Calu3 (cell line): Measurements from ENCODE around the gene TBPL2. TPM values are rescaled to one million over a fixed set of nuclear protein-coding genes. Genes with fewer than 3 reads are reported as not detected.

Experiments
- BruUV-seq: library from RNA; stranded (reverse); fragments of 400-500 nt; replicated peaks from 2 replicates; lab custom pipeline; 2021; lab: Mats Ljungman, UMichigan
- CTCF ChIA-PET: fragments of 300-600 bp; sonication (Branson Sonifier 250); formaldehyde crosslinking; loops from one replicate; lab custom pipeline; 2022; ENCODE audit warnings: antibody characterized with exemption; lab: Charles Lee
- DNase-seq: peaks from one replicate; pipeline ENCODE4 v3.0.0; 2022
- H3K27ac Mint-ChIP-seq: one replicate; pipeline ENCODE4 v1.8.0; 2022; ENCODE audit warnings: mixed read lengths; ENCODE audit not compliant: unreplicated experiment
- H3K27me3 Mint-ChIP-seq: one replicate; pipeline ENCODE4 v1.8.0; 2022; ENCODE audit warnings: mixed read lengths; ENCODE audit not compliant: unreplicated experiment
- H3K36me3 Mint-ChIP-seq: one replicate; pipeline ENCODE4 v1.8.0; 2022; ENCODE audit warnings: mild to moderate bottlenecking, moderate library complexity, mixed read lengths; ENCODE audit not compliant: insufficient read depth, unreplicated experiment
- H3K4me1 Mint-ChIP-seq: one replicate; pipeline ENCODE4 v1.8.0; 2022; ENCODE audit warnings: mild to moderate bottlenecking, low read depth, mixed read lengths; ENCODE audit not compliant: unreplicated experiment
- H3K4me3 Mint-ChIP-seq: one replicate; pipeline ENCODE4 v1.8.0; 2022; ENCODE audit warnings: mild to moderate bottlenecking, low read depth, moderate library complexity, mixed read lengths; ENCODE audit not compliant: unreplicated experiment
- H3K9me3 Mint-ChIP-seq: one replicate; pipeline ENCODE4 v1.8.0; 2022; ENCODE audit warnings: low read depth, mixed read lengths; ENCODE audit not compliant: unreplicated experiment
- CTCF ChIP-seq: fragments of 200-600 bp; IDR thresholded peaks from one replicate; pipeline ENCODE4 v1.8.0; 2022; ENCODE audit warnings: antibody characterized with exemption; ENCODE audit not compliant: unreplicated experiment
- intact Hi-C: fragments of 100-400 bp; cut with micrococcal nuclease; formaldehyde crosslinking; loops from one replicate; pipeline ENCODE4 v1.10.0; 2022; ENCODE audit not compliant: unreplicated experiment
- total RNA-seq: library from RNA; stranded (reverse); gene quantifications from 2 replicates; pipeline ENCODE4 v1.2.3, GENCODE V29; 2022

TBPL2 gene
- total RNA-seq, 1 experiment from 2014 or later, result not detected

GRCh38 chr14:55451950-55452349 lies 11.5 kb upstream of the TBPL2 start:
- intact Hi-C loops, result loop anchor here (10.0 kb wide), 1 partner anchor 143 kb away; no protein-coding TSS in a partner anchor
- no peak overlapping the region for H3K27ac Mint-ChIP-seq
- CTCF ChIA-PET, result no interaction called here

GRCh38 chr14:55451398-55451797 lies 11.0 kb upstream of the TBPL2 start:
- Mint-ChIP-seq H3K4me1 (peaks cover 34% of the 10 kb centered on the region), H3K27ac (no peak overlapping the region), H3K27me3 (no peaks in the 10 kb centered on the region), H3K4me3 (no peak overlapping the region), H3K36me3 (no peaks in the 10 kb centered on the region), H3K9me3 (no peaks in the 10 kb centered on the region)
- CTCF ChIA-PET, result no interaction called here
- intact Hi-C loops, result loop anchor here (10.0 kb wide), 1 partner anchor 143 kb away; no protein-coding TSS in a partner anchor
- DNase-seq, result no peak
- BruUV-seq, result no TSS peak
- TF ChIP-seq CTCF, result no peak

More at GRCh38 chr14:55451950-55452349, 11.5 kb upstream of the TBPL2 start:
- DNase-seq, result no peak
- no TSS peak for BruUV-seq
- no peaks in the 10 kb centered on the region for H3K36me3 Mint-ChIP-seq
- H3K27me3 Mint-ChIP-seq, result no peaks in the 10 kb centered on the region
- no peak overlapping the region for H3K4me3 Mint-ChIP-seq
- no peaks in the 10 kb centered on the region for H3K9me3 Mint-ChIP-seq
- TF ChIP-seq CTCF, result no peak
- H3K4me1 Mint-ChIP-seq, result peaks cover 32% of the 10 kb centered on the region

GRCh38 chr14:55450987-55451386 lies 10.6 kb upstream of the TBPL2 start:
- no peak overlapping the region for H3K27ac Mint-ChIP-seq
- CTCF ChIA-PET, result interaction anchor here (0.8 kb wide), 1 partner anchor 11 kb away, joined by 3 read pairs; no protein-coding TSS in a partner anchor
- peaks cover 39% of the 10 kb centered on the region for H3K4me1 Mint-ChIP-seq
- TF ChIP-seq CTCF, result no peak
- H3K4me3 Mint-ChIP-seq, result no peak overlapping the region
- no peak for DNase-seq
- BruUV-seq, result no TSS peak
- no peaks in the 10 kb centered on the region for H3K36me3 Mint-ChIP-seq
- H3K27me3 Mint-ChIP-seq, result no peaks in the 10 kb centered on the region
- no peaks in the 10 kb centered on the region for H3K9me3 Mint-ChIP-seq
- intact Hi-C loops, result loop anchor here (10.0 kb wide), 1 partner anchor 144 kb away; no protein-coding TSS in a partner anchor

GRCh38 chr14:55450539-55450938 lies 10.1 kb upstream of the TBPL2 start:
- CTCF ChIA-PET, result interaction anchor here (0.7 to 1.1 kb wide), 3 partner anchors 11 to 107 kb away, joined by 3 to 4 read pairs (median 3); no protein-coding TSS in a partner anchor
- Mint-ChIP-seq H3K27me3 (no peaks in the 10 kb centered on the region), H3K9me3 (no peaks in the 10 kb centered on the region), H3K4me1 (peaks cover 41% of the 10 kb centered on the region), H3K36me3 (no peaks in the 10 kb centered on the region), H3K27ac (no peak overlapping the region), H3K4me3 (no peak overlapping the region)
- intact Hi-C loops, result loop anchor here (10.0 kb wide), 1 partner anchor 144 kb away; no protein-coding TSS in a partner anchor
- no TSS peak for BruUV-seq
- no peak for TF ChIP-seq CTCF
- DNase-seq, result no peak
